Stimulated activated CD4-positive, alpha-beta T cell treated with anti-CD3 and anti-CD28 coated beads, TNF-alpha, amount 100 ng/mL, for 4 hours (primary cell): ENCODE measurements around the gene CDH4.
"Not testable (repeated sequence)": the region's sequence is repeated elsewhere in the genome, so short reads cannot be mapped to it uniquely, and the experiment has no call there.

Experiments
- DNase-seq, 3 experiments: peaks; one replicate each; pipeline ENCODE4 v3.0.0-alpha.2; 2020; ENCODE audit warnings: low read depth in 3 of 3

CDH4 gene

GRCh38 chr20:61839912-61840778 is 588.1 kb downstream of the CDH4 start:
- DNase-seq, result no peak

DNA sequence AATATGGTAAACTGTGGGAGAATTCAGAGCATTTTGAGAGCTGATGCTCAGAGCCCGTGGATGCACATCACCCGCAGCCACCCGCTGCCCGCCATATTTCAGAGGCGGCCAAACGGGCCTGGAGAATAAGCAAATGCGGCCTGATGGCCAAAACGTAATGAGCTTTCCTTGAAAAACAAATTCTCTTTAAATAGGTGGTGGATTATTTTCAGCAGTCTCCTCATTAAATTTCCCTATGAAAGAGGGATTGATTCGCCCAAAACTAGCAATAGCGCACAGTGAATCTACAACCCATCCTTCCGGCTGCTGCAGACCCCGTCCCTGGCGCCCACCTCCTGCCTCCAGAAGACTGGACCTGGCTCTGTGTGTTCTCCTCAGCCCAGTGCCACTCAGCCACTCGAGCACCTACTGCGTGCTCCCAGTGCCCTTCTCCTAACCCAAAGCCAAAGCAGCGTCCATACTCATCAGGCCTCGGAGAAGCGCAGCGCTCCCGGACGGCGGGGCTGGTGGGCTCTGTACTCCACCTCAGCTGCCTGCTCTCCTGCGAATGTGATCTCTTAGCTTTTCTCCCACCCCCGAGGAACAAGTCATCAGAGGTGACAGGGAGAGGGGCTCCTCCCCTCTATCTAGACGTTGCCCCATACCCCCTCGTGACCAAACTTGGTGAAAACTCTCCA is 588.9 kb downstream of the CDH4 start:
- no peak for DNase-seq

GRCh38 chr20:61841551-61841950 is 589.5 kb downstream of the CDH4 start:
- DNase-seq, result no peak

DNA sequence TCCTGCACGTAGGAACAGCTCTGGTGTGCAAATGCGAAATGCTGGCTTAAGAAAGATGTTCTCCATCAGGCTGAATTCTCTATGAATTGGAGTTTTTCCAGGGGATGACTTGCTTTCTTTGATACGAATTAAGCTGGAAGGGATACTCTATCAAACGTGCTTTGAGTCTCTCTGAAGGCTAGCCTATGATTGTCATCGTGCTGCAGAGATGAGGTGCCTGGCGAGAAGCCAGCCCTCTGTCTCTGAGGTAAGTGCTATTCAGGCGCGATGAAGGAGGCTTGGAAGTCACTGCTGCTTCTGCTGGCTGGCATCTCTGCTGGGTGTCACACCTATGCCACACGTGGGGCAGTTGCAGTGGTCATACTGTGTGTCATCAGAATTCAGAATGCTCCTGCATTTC is 589.9 kb downstream of the CDH4 start:
- DNase-seq, result no peak

- DNase-seq, result no peak
Observed at GRCh38 chr20:61844621-61845020, 592.6 kb downstream of the CDH4 start.

GRCh38 chr20:61845233-61845671 is 593.2 kb downstream of the CDH4 start:
- no peak for DNase-seq

GRCh38 chr20:61846074-61846473 is 594.0 kb downstream of the CDH4 start:
- DNase-seq, result no peak

GRCh38 chr20:61846741-61847419 is 594.8 kb downstream of the CDH4 start:
- no peak for DNase-seq

- DNase-seq, result no peak
Observed at GRCh38 chr20:61847420-61847748, 595.3 kb downstream of the CDH4 start.

DNA sequence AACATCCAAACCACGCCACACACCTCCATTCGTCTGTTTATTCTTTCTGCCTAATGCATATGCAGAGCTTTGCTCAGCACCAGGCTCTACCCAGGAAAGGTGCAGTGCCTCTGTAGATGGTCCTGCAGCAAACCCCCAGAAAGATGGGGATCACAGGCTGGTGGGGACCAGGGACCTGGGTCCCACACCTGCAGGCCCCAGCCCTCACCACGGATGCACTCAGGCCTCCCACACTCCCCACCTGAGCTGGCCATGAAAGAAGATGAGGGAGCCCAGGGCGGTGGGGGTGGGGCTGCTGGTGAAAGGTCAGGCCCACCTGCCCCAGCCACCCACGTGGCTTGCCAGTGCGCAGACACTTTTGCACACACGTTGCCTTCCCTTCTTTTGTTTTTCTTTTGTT is 595.9 kb downstream of the CDH4 start:
- DNase-seq, result no peak

DNA sequence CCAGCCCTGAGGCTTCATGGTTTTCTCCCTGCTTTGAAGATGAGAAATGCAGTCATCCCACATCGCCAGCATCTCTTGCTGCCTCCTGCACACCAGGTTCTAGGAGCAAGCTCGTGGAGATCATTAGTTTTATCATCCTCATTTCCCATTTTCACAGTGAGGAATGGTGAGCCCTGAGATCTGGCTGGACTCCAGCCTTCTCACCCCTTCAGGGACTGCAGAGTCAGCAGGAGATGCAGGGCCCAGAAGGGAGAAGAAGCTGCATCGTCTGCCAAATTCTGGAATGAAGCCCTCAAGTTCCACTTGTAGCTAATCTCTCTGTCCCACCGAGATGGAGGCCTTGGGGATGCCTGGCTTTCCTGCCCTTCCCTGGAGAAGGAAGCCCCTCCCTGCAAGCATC is 596.8 kb downstream of the CDH4 start:
- no peak for DNase-seq

- DNase-seq, result no peak
Observed at GRCh38 chr20:61849376-61849775, 597.3 kb downstream of the CDH4 start.

DNA sequence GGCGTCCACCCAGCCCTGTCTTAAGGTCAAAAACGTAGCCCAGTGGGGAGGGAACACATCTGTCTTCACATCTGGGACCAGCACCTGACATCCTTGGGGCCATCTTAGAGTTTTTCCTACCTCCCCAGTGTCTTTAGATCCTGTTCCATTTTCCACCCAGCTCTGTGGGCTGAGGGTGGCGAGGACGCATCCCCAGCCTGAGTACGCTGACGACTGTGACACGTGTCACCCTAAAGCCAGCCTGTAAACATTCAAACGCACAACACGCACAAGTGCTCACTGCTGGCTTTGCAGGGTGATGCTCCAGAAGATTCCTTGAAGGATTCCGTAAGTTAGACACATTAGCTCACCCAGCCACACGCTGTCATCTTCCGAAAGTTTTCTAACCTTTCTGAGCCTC is 597.8 kb downstream of the CDH4 start:
- DNase-seq, result no peak

- no peak for DNase-seq
Observed at GRCh38 chr20:61850457-61850856, 598.4 kb downstream of the CDH4 start.

DNA sequence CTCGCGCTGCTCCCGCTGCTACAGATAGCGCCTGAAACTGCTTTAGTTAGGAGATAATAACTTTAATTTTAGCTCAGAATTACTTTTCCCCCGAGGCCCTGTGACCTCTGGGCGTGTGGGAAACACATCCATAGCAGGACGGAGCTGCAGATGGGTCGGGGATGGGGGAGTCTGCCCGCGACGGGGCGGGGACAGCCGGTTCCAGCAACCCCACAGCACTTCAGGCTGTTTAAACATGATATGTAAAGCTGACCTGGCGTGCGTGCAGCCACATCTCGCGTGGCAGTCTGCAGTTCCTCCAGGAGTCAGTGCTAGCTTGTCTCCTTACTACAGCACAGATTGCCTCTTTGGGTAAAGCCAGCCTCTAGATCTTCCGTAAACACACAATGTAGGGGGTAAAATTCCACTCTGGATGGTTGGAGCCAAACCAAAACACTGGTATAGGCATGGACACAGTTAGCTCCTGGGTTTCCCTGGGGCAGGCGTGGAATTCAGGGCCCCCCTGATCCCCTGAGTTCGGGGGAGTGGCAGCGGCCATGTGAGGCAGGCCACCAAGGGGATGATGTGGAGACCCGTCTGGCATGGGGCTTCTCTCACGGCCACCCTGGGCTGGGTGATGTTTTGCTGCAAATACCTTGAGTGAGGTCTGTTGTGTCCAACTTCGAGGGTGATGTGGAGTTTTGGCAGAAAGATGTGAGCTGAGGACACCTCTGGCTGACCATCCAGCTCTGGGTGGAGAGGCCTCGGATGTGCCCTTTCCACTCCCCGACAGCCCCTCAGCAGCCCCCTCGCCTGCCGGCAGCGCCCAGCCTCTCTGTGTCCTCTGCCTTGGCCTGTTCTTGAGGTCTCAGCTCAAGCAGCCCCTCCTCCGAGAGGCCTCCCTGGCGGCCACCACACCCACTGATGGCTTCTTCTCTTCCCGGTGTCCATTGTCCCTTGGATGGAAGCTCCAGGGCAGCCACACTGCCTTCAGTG is 599.2 kb downstream of the CDH4 start:
- DNase-seq, result no peak

DNA sequence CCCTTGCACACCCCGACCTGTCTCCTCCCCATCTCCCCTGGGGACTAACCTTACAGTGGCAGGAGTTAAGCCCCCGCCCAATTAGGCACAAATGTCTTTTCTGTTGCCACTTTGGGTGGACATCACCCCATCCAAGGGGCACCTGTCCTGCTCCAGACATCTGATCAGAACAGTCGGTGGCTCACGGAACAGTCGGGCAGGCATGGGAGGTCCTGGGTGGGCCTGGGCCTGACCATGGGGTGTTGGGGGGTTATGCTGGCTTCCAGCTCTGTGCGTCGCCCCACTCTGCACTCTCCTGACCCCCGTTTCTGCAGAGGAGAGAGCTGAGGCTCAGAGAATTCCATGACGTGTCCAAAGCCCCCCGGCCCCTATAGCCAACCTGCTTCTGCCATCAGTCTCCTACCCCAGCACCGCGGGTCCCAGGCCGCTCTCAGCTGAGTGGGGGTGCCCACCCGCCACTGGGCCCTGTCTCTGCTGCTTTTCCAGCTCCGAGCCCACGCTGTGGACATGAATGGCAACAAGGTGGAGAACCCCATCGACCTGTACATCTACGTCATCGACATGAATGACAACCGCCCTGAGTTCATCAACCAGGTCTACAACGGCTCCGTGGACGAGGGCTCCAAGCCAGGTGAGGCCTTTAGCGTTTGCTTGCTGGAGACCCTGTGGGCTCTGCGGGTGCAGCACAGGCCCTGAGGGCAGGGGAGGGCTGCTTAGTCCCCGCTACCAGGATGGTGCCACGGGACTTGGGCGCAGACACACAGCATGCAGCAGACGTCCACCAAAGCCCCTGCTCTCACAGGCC is 600.4 kb downstream of the CDH4 start:
- DNase-seq, result no peak

- DNase-seq, result no peak
Observed at GRCh38 chr20:61853073-61854005, 601.3 kb downstream of the CDH4 start.

DNA sequence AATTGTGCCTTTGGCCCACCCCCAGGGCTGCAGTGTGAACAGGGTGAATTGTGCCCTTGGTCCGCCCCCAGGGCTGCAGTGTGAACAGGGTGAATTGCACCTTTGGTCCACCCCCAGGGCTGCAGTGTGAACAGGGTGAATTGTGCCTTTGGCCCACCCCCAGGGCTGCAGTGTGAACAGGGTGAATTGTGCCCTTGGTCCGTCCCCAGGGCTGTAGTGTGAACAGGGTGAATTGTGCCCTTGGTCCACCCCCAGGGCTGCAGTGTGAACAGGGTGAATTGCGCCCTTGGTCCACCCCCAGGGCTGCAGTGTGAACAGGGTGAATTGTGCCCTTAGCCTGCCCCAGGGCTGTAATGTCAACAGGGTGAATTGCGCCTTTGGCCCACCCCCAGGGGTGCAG is 602.5 kb downstream of the CDH4 start:
- not testable (repeated sequence) for DNase-seq

DNA sequence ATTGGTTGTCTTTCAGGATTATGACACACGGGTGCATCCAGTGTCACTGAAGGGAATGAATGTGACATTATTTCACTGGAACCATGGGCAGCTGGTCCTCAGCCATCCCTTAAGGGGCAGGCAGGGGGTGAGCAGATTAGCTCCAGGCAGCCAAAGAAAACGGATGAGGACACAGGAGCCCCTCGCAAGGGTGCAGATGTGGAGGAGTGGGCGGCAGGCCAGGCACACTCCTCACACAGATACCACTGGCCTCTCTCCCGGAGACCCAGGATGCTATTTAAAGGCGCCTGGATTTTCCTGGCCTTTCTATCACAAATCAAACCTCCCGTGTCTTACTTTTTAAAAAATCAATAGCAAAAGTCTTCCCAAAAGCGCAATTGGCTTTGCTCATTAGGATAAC is 603.2 kb downstream of the CDH4 start:
- no peak for DNase-seq
